NCI-H510A (cell line): ENCODE measurements around the gene TSHZ2.
"Not testable (repeated sequence)": the region's sequence is repeated elsewhere in the genome, so short reads cannot be mapped to it uniquely, and the experiment has no call there.

Source experiments
- DNase-seq: peaks from one replicate; lab custom pipeline; 2025; lab: John Stamatoyannopoulos, UW

The TSHZ2 gene

DNA sequence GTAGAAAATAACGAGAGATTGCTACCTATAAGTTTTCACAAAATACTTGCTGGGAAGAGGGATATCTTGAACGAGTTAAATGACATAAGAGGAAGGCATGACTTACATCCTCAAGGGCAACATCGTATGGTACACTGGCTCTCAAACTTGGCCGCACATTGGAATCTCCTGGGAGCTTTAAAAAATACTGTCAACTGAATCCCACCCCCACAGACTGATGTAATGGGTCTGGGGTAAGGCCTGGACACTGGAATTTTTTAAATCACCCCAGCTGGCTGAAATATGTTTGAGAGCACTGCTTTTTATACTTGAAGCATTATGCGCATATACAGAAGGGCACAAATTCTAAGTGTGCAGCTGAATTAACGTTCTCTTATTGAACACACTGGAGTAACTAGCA lies 8.0 kb upstream of the TSHZ2 start:
- DNase-seq = no peak

DNA sequence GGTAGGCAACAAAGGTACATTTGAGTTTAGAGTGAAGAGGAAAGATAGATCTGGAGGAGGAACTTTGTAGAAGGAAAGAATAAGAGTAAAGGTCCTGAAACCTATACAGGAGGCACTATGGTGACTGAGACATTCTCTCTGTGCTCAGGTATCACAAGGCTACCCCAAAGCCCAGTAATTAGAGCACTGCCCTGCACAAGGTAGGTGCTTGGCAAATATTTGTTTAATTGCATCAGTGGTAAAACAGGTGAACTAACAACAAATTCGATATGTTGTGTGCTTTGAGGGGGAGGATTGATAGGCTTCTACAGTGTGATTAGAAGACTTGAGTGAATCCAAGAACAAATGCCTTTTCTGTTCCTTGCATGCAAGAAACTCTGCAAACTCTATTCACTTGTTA lies 6.8 kb upstream of the TSHZ2 start:
- peak; percentile 57 for DNase-seq

DNA sequence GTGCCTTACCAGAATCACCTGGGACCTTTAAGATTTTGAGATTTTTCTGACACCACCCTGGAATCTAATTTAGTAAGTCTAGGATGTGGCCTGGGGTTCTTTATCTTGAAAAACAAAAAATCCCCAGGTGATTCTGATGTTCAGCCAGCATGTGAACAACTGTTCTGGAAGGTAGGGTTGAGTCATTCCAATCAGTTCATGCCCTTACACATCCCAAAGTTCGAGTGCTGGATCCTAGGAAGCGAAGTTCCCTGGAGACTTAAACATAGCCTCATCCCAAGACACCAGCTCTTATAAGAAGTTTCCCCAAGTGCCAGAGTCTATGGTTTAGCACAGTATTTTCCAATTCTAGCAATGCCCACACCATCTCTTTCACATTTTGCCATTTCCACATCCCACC lies 6.3 kb upstream of the TSHZ2 start:
- DNase-seq = no peak

GRCh38 chr20:52966543-52966942 lies 5.6 kb upstream of the TSHZ2 start:
- not testable (repeated sequence) for DNase-seq

DNA sequence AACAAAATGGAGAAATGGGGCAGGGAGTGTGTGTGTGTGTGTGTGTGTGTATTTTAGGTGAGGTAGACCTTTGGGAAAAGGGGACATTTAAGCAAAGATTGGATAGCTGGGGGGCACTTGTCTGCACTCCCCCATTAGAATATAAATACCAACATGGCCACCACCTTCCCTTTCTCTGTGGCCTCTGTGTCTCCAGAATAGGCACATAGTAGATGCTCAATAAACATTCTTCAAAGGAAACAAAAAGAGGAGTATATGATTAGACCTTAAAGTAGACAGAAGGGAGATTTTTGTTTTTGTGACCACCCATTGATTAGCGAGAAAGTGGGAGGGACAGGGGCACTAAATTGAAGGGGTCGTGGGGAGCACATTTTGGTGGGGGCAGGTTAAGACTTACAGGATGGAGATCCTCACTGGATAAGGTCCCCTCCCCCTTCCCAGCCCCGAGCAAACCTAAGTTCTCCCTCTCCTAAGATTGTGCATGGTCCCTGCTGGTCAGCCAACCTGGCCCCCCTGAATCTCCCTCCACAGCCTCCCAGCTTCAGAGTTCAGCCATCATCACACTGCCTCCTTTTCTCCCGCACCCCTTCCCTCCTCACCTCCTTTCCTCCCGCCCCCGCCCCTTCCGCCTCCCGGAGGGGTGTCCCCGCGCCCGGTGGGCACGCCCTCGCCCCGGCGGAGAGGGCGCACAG lies 514 bp upstream of the TSHZ2 start:
- no peak for DNase-seq

- no peak for DNase-seq
These were observed 1.0 kb downstream of the TSHZ2 start for GRCh38 chr20:52972965-52973819.

- DNase-seq = no peak
These were observed 2.0 kb downstream of the TSHZ2 start for GRCh38 chr20:52974179-52974594.

DNA sequence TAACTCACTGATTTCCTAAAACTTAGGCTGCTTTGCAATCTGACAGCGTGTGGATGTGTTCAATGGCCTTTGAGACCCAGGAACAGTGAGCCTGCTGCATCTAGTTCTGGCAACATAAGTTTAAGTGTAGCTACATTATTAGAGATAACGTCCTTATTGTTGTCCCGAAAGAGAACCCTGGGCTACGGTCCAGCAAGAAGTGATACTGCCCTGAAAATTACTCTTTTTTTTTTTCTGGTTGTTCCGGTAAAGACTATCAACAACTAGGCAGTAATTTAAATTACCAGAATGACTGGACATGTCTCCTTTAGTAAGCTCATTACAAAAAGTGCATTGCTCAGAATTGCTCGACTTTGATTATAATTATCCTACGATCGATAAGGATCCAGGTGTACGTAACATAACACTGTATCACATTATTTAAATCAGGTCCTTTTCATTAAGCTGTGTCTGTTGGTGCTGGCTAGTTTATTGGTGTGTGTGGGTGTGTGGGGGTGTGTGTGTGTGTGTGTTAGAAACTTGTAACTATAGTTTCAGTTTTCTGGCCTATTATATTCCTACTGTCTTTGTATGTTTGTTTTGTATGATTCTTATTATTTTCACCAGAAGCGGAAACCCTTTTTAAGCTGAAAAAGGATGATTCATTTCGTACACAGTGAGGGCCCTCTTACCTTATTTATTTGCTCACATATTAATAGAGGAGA lies 3.0 kb downstream of the TSHZ2 start:
- no peak for DNase-seq

- no peak for DNase-seq
These were observed 3.8 kb downstream of the TSHZ2 start for GRCh38 chr20:52975803-52976531.

DNA sequence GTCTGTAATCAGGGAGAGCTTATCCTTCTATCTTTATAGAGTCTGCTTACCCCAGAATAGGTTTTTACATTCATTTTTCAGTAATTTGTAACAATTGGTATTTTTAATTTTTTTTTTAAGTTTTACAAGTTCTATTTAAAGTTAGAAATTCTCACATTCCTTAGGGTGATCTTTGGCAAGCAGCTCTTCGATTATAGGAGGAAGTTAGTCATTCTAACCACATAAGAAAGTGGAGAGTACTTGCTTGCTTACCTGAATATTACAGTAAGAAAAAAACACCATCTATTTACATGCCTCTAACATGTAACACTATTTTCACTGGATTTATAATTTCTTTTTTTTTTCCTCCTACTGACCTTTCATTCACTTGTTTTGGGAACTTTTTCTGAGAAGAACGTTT lies 6.7 kb downstream of the TSHZ2 start:
- no peak for DNase-seq

DNA sequence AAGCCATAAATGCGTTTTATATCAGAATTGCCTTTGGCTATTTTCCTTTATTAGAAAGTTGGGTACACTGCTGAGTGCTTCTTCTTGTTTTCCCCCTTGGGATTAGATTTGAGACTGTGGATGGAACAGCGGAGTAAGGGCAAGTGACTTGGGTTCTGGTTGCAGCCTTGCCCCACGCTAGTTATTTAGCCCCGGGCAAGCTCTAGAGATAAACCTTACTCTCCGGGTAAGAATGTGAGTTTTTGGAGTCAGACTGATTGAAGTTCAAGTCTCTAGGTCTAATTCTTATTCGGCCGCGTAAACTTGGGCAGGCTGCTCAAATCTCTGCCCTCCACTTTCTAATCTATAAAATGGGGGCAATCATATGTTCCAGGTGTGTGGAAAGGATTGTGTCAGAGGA lies 8.9 kb downstream of the TSHZ2 start:
- no peak for DNase-seq

DNA sequence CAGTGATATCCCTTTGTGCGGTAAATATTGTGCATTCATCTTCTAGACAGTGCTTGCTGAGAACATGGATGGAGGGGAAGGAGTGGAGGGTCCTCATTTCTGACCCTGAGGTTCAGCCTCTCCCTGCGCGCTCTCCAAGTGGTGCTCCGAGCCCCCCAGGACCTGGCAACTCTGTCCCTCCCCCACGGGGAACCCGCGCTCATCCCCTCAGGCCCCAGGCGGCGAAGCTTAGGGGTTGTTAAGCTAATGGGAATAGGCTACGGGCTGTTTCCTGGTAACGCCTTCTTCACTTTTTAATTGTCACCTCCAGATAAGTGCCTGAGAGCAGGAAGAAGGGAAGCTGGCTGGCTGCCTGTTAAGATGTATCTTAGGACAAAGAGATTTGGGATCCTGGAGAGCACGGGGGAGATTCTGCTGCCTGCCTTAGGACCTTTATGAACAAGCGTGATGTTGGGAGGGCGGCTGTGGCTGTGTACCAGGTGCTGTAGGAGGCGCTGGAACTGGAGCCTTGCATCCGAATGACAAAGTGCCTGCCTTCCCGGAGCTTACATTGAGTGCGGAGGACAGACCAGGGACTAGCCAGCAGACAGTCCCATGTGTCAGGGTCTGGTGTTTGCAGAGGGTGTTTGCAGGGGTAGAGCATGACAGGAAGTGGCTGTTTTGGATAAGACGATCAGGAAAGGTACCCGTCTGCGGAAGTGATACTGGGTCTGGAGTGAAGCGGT lies 11.7 kb downstream of the TSHZ2 start:
- DNase-seq = no peak

DNA sequence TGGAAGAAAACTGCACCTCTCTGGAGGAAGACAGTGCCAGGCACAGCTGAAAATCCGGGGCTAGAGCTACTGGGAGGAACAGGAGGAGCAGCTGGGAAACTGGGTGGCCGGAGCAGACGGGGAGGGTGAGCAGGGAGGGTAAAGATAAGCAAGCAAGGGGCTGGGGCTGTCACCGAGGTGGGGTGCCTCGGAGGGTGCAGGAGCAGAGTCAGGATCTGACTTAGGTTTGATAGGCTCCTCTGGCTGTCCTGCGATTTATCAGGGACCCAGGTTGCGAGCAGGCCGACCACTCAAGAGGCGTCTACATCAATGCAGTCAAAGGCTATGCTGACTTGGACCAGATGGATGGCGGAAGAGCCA lies 12.3 kb downstream of the TSHZ2 start:
- DNase-seq = no peak

GRCh38 chr20:52985687-52986086 lies 13.5 kb downstream of the TSHZ2 start:
- no peak for DNase-seq

DNA sequence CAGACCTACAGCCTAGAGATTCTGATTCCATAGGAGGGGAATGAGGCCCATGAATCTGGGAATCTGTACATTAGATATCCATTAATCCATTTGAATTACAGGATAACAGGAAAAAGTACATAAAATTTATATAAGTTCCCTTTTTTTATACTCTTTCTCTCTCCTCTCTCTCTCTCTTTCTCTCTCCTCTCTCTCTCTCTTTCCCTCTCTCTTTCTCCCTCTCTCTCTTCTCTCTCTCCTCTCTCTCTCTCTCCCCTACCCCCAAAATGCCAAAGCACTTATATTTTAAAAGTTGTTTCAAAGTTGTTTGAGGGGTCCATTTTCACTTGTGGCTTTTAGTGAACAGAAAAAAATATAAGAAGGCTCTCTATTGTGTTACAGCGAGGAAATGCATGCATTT lies 15.1 kb downstream of the TSHZ2 start:
- DNase-seq = no peak

GRCh38 chr20:52991830-52992229 lies 19.7 kb downstream of the TSHZ2 start:
- DNase-seq = no peak

DNA sequence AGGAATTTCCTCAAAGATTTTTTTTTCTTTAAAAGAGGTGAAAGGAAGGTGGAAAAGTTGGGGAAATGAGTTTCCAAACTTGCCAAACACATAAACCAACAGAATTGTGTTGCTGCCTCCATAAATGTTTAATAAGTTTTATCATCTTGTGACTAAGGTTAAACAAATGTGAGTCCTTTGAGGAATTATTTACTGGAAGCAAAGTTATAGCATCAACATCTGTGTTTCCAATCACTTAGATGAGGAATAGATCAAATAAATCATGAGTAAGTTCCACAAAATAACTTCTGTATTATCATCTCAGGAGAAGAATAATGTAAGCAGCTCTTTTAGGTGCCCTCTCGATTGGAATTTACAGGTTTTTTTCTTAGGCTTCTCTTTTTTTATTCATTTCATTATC lies 20.5 kb downstream of the TSHZ2 start:
- DNase-seq = no peak

DNA sequence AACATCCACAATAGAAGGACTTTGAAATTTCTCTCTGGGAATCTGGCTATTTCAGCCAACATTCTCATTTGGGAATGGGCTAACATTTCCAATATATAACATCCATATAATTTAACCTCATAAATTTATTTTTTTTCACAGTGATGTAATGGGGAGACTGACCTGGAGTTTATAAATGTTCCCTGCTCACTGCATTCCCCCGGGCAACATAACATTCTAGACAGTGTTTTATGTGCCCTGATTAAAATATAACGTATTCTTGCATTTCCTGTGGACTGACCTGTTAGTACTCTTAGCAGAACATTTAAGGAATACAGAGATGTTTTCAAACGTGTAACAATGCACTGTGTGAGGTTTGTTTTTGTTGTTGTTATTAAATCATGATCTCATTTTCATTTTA lies 20.9 kb downstream of the TSHZ2 start:
- no peak for DNase-seq

DNA sequence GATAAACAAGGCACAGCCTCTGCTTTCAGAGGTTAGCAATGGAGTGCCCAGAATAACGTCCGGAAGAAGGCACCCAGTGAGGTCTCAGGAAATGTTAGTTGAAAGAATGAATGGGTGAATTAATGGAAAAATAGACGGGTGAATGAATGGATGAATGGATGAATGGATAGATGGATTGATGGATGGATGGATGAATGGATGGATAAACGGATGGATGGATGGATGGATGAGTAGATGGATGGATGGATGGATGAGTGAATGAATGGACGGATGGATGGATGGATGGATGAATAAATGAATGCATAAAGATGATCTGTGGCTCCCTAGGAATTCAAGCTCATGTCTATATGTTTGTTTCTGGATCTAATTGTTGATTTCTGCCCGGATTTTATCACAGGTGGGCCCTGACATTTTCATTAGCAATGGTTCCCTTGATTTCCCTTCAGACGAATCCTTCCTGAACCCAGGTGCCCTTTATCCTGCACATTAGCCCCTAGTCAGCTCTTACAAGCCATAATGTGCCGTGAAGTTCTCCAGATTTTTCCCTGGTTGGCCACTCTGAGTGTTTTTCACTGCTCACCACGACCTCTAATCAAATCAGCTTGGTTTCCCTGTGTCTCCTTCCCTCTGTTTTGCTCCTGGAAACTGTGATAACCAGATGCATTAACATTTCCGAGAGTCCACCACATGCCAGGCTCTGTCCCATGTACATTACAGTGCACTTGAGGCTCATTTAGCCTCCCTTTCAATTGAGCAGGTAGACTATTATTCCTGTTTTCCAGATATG lies 22.2 kb downstream of the TSHZ2 start:
- DNase-seq = no peak

- DNase-seq = no peak
These were observed 24.0 kb downstream of the TSHZ2 start for GRCh38 chr20:52996130-52996529.

DNA sequence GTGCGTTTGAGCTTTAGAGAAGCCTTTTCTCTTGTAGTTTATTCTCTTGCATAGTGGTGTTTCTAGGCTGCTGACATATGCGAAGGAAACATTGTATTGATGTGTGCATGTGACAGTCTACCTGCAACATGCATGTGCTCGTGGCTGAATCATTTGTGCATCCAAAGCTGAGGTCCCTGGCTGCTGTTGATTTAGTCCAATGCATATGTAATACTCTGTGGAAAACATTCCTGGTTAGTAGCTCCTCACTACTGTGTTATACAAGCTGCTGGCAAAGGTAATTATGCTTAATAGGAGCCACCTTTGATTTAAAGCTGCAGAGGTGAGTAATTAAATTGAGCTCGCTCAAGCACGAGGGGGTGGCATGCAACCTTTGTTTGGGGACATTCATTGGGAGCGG lies 24.5 kb downstream of the TSHZ2 start:
- no peak for DNase-seq
